Measurements from ENCODE around the gene GPC6.

GPC6 gene

GRCh38 chr13:93473441-93474270 is 247.0 kb downstream of the GPC6 start:
- no peaks in the 10 kb centered on the region for H3F3A ChIP-seq (ENCODE audit: low read depth)
- no peaks in the 10 kb centered on the region for H3K27me3 ChIP-seq (ENCODE audit: insufficient read depth, low read length, poor library complexity, severe bottlenecking)
- H3K4me1 ChIP-seq (ENCODE audit: insufficient read depth, low read length, poor library complexity, severe bottlenecking), result no peaks in the 10 kb centered on the region
- no peak overlapping the region for H3K4me3 ChIP-seq (ENCODE audit: low read length, poor library complexity, severe bottlenecking)
- H3K9me2 ChIP-seq (replicated peaks; ENCODE audit: low read depth, low read length), result no peaks in the 10 kb centered on the region
- TF ChIP-seq CTCF (conservative IDR thresholded peaks at IDR 0.05; ENCODE audit: low read length) (no peak), EZH2phosphoT487 (IDR thresholded peaks at IDR 0.05; ENCODE audit: borderline replicate concordance) (no peak)
- H2AFZ ChIP-seq (ENCODE audit: low read length), result no peak overlapping the region
- H3K9ac ChIP-seq (ENCODE audit: low read depth, low read length, poor library complexity, severe bottlenecking), result no peak overlapping the region
- no peaks in the 10 kb centered on the region for H4K20me1 ChIP-seq (ENCODE audit: insufficient read depth, low read length, poor library complexity, severe bottlenecking)
- H3K4me2 ChIP-seq (ENCODE audit: low read depth, low read length, poor library complexity, severe bottlenecking), result no peak overlapping the region
- H3K79me2 ChIP-seq (ENCODE audit: insufficient read depth, low read length), result no peaks in the 10 kb centered on the region
- no peaks in the 10 kb centered on the region for H3K36me3 ChIP-seq (ENCODE audit: insufficient read depth, low read length)
- peaks cover 9% of the 10 kb centered on the region; the same call in 1 of the 2 replicates for H3K9me3 ChIP-seq (ENCODE audit: insufficient read depth, low read depth, low read length)

DNA sequence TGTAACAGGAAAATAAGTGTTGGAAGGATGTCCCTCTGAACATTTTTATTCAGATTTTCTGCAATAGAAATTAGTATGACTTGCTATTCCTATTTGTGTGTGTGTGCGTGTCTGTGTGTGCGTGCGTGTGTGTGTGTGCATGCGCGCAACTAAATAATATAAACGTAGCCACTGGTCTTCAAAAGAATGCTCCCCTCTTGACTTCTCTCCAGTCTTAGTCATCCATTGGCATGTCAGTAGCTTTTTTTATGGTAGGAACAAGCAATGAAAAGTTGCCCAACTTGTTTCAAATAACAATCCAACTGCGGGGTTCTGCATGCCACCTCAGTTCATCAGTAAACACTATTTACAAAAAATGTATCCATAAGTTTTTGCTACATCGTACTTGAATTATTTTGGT is 249.6 kb downstream of the GPC6 start:
- Histone ChIP-seq H4K20me1 (ENCODE audit: insufficient read depth, low read length, poor library complexity, severe bottlenecking) (no peaks in the 10 kb centered on the region), H3K79me2 (ENCODE audit: insufficient read depth, low read length) (no peaks in the 10 kb centered on the region), H3K9me2 (replicated peaks; ENCODE audit: low read depth, low read length) (no peaks in the 10 kb centered on the region), H3F3A (ENCODE audit: low read depth) (no peaks in the 10 kb centered on the region), H2AFZ (ENCODE audit: low read length) (no peak overlapping the region), H3K4me1 (ENCODE audit: insufficient read depth, low read length, poor library complexity, severe bottlenecking) (no peaks in the 10 kb centered on the region), H3K9ac (ENCODE audit: low read depth, low read length, poor library complexity, severe bottlenecking) (no peak overlapping the region), H3K4me3 (ENCODE audit: low read length, poor library complexity, severe bottlenecking) (no peak overlapping the region), H3K4me2 (ENCODE audit: low read depth, low read length, poor library complexity, severe bottlenecking) (no peak overlapping the region), H3K36me3 (ENCODE audit: insufficient read depth, low read length) (no peaks in the 10 kb centered on the region), H3K9me3 (ENCODE audit: insufficient read depth, low read depth, low read length) (peaks cover 9% of the 10 kb centered on the region; the same call in 1 of the 2 replicates), H3K27me3 (ENCODE audit: insufficient read depth, low read length, poor library complexity, severe bottlenecking) (no peaks in the 10 kb centered on the region)
- TF ChIP-seq EZH2phosphoT487 (IDR thresholded peaks at IDR 0.05; ENCODE audit: borderline replicate concordance), result no peak
- no peak for TF ChIP-seq CTCF (conservative IDR thresholded peaks at IDR 0.05; ENCODE audit: low read length)

- H3K79me2 ChIP-seq (ENCODE audit: insufficient read depth, low read length), result no peaks in the 10 kb centered on the region
- H3K4me1 ChIP-seq (ENCODE audit: insufficient read depth, low read length, poor library complexity, severe bottlenecking), result no peaks in the 10 kb centered on the region
- H3F3A ChIP-seq (ENCODE audit: low read depth), result no peaks in the 10 kb centered on the region
- no peaks in the 10 kb centered on the region for H3K36me3 ChIP-seq (ENCODE audit: insufficient read depth, low read length)
- H3K9me3 ChIP-seq (ENCODE audit: insufficient read depth, low read depth, low read length), result peaks cover 5% of the 10 kb centered on the region; the same call in 1 of the 2 replicates
- H2AFZ ChIP-seq (ENCODE audit: low read length), result no peak overlapping the region
- no peaks in the 10 kb centered on the region for H3K27me3 ChIP-seq (ENCODE audit: insufficient read depth, low read length, poor library complexity, severe bottlenecking)
- no peak overlapping the region for H3K9ac ChIP-seq (ENCODE audit: low read depth, low read length, poor library complexity, severe bottlenecking)
- TF ChIP-seq CTCF (conservative IDR thresholded peaks at IDR 0.05; ENCODE audit: low read length), result no peak
- no peak for TF ChIP-seq EZH2phosphoT487 (IDR thresholded peaks at IDR 0.05; ENCODE audit: borderline replicate concordance)
- H4K20me1 ChIP-seq (ENCODE audit: insufficient read depth, low read length, poor library complexity, severe bottlenecking), result no peaks in the 10 kb centered on the region
- H3K4me3 ChIP-seq (ENCODE audit: low read length, poor library complexity, severe bottlenecking), result no peak overlapping the region
- no peak overlapping the region for H3K4me2 ChIP-seq (ENCODE audit: low read depth, low read length, poor library complexity, severe bottlenecking)
- no peaks in the 10 kb centered on the region for H3K9me2 ChIP-seq (replicated peaks; ENCODE audit: low read depth, low read length)
Observed at GRCh38 chr13:93477238-93477637, 250.6 kb downstream of the GPC6 start.
